Activated T-cell treated with anti-CD3 and anti-CD28 coated beads for 4 hours (primary cell): ENCODE results near the gene UBE2D2.

Experiments used
- DNase-seq: peaks from one replicate; pipeline ENCODE4 v3.0.0-alpha.2; 2020

UBE2D2 gene

DNA sequence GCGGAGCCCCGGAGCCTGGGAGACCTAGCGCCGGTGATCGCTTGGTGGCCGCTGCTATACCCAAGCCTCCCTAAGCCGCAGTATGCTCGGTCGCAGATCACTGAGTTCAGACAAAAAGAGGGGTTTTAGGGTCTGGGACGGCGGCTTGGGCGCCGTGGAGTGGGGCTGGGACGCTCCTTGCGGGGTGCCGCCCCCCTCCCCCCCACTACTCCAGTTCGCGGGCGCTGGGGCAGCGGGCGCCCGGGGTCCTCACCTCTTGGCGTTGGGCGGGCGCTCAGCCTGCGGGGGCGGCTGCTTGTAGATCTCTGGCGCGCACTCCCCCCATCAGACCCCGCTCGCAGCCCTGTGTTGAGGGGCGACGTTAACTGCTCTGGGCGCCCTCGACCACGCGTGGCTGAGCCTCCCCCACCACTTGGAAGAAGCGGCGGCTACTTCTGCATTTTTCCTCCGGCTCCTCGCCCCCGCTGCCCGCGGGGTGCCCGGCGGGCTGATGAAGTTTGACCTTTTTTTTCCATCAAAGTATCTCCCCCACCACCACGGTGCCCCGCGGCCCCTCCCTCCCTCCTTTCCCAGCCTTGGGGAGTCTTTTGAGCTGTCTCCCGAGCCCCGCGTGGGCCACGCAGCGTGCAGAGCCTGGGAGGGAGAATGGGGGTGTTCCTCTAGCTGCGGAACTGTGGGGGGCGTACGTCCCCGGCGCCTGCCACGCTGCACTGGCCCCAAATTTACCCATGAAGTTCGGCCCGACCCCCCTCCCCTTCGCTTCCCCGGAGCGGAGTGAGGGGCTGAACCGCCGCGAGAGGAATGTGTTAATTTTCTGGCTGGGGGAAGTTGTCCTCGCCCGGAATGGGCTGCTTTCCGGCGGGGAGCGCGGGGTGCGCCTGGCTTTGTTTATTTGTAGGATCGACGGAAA is 88.2 kb downstream of the UBE2D2 start:
- DNase-seq, result no peak

DNA sequence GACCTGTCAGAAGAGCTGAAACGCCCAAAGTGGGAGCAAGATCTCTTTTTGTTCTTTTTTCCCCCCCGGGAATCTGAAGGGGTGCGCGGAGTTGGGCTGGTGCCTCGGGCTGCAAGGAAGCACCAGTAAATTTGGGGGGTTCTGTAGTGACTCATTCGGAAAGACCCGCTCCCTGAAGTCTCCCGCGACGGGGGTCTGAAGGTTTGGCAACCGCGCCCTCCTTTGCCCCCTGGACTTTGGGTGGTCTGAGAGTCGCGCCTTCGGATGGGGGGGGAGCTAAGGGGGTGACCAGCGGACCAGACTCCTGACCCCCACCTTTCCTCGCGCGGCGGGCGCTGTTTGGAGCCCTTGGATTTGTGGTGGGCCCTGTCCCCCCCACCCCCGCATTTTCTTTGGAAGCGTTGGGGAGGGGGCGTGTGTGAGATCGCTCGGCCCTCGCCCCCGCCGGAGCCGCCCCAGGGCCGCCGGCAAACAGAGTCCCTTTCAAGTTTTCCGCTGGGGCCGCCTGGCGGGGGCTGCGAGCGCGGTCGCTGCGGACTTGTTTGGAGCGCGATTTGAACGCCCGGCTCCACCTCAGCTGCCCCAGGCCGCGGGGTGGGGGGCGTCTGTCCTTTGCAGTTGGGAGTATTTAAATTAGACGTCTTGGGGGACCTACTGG is 89.0 kb downstream of the UBE2D2 start:
- DNase-seq, result no peak

DNA sequence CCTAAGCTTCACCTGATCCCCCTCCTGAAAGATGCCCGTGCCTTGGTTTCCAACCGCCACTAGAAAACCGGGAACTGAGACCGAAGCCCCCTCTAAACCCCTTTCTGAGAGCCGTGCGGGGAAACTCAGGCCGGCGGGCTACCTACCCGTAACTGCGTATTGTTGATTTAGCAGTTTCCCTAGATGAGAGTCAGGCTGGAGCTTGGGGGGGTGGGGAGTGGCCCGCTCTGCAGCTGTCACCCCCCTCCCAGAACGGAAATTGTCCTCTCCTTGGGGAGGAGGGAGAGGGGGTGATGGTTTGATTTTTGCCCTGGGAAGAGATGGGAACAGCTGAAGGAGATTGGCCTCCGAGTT is 89.5 kb downstream of the UBE2D2 start:
- DNase-seq, result no peak

DNA sequence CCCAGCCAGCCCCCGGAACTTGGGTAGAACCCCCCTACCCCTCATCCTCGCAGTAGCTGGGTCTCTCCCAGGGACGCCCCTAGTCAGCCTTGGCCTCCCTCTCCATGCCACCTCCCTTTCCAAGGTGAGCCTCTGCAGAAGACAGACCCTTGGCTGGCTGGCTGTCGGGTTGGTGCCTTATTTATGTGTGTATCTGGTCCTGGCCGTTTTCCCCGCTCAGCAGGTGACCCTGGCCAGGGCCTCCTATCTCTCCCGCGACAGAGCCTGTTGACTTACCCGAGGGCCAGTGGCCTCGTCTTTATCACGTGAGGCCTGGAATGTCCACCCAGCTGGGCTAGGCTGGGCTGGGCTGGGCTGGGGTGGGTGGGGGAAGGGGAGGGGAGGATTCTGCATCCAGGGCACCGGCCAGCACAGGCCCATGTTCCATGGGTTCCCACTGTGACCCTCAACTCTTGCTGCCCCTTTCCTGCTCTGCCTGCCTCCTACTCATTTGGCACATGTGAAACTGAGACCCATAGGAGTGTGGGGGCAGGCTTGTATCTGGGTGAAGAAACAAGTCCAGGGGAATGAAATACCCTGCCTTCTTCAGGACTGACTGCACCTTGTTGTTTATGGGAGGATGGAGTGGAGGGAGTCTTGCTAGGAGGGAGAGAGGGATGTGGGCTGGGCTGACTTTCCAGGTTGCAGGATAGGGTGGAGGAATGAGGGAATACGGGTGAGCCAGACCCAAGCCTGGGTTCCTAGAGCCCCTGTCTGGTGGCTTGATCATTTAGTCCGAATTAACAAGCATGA is 90.1 kb downstream of the UBE2D2 start:
- DNase-seq, result no peak

DNA sequence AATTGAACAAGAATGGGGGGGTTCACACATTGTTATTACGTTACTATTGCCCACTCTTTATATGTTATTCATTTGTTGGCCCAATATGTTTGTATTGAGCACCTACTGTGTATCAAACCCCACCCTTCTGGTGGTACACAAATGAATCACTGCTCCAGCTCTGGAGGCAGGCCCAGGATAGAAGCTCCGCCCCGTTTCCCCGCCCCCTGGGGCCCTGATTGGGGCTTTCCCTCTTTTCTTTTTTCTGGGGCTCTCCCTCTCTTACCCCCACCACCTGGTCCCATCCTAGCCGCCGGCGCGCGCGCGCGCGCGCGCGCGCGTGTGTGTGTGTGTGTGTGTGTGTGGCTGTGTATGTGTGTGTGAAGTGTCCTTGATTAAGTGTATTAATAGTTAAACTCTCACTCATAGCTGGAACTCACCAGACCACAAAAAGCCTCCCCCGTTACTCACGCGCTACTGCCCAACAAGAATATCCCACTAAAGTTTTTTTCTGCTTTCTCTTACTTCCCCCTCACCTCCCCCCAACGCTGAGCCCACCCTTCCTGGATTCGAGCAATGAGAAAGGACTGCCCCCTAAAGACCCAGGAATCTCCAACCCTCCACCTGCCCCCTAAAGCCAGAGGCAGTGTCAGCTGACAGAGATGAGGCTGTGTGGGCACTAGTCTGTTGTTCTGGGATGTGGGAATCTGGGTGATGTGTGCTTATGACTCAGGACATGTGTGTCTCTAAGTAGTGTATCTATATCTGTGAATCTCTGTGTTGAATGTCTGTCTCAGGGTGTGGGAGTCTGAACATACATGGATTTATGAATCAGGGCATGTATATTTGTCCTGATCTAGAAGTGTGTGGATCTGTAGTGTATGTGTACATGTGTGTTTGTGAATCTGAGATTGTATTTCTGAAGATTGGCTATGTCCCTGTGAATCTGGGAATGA is 91.0 kb downstream of the UBE2D2 start:
- DNase-seq, result peak; percentile 56

DNA sequence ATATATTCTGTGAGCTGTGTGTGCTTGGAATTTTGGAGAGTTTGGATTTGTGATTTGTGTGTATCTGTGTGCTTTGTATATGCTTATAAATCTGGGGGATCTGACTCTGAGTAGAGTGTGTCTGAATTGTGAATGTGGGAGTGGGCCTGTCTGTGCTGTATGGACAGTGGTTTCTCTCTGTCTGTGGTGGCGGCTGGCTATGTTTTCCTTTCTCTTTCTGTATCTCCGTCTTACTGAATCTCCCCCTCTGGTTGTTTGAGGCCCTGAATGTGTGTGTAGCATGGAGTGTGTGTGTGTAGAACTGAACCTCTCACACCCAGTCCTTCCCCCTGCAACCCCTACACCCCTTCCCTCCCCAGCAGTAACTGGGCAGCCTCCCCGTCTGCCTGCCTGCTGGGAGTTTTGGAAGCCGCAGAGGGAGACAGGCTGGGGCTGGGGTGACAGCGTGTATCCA is 91.7 kb downstream of the UBE2D2 start:
- DNase-seq, result no peak

DNA sequence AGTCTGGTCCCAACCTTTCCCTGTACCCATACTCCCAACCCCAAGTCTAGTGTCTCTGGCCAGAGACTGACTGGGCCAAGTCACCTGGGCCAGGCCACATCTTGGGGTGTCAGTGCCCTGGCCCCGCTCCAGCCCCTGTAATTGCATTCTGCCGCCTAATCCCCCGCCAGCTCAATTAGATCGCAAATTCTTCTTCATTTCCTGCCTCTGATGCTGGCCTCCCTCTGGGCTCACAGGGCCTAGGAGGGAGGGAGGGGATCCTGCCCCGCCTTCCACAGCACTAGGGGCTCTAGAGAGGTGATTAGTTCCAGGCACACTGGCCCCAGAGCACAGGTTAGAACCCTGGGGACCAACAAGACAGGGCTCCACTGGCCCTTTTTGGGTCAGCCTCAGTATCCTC is 92.5 kb downstream of the UBE2D2 start:
- DNase-seq, result no peak

DNA sequence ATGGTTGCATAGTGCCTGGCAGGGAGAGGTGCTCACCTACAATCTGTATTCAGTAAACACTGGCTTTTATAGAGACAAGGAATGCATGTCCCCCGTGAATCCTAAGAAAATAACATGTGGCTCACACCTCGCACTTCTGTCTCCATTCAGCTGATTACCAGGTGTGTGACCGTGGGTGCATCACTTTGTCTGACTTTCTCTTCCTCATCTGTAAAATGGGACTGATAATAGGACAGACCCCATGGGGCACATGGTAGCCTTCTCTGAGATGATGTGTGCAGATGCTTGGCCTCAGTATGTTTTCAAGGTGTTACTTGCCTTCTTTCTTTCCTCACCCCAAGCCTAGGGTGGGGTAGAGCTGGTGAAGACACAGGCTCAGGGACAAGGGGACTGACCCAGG is 93.3 kb downstream of the UBE2D2 start:
- no peak for DNase-seq

DNA sequence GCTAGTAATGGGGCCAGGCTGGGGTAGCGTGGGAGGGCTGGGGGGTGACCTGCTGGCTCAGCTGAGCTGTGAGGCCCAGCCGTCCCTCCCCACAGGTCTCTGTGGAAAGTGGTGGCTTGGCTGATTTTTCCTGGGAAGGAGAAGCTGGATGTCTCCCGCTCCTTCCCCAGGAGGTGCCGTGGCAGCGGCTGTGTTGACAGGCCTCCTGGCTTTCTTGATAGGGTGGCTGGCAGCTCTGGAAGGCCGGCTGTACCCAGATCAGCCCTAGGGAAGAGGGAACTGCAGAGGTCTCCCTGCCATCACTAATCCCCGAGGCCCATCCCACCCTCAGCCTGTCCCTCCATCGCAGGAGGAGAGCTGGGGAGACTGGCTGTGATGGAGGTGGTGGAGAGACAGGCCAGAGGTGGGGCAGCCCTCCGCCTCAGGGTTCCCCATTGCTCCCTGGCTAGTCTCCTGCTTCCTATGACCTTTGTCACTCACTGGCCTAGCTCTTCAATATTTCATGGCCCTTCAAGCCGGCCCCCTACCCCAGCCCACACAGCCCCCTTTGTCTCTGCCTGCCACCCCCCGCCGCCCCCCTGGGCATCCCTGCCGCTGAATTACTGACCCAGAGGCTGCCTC is 93.8 kb downstream of the UBE2D2 start:
- DNase-seq, result no peak

DNA sequence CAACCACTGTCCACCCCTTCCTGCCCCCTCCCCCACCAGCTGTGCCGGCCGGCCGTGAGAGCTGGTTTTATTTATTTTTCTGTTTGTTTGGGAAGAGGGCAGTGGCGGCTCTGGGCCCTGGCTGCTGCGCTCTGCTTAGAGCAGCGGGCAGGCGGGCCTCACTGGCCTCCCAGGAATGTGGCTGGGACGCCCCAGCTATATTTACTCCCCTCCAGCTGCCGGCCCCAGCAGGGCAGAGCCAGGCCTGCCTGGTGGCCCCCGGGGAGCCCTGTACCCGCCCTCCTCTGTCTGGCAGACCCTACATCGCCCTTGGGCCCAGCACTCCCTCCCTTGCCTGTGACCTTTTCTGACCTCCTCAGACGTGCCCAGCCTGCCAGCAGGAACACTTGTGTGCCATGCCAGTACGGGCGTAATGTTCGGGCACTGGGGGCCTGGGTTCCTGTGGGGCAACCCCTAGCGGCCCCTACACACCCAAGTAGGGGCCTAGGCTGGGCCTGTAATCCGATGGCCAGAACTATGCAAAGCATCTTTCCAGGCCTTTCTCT is 94.7 kb downstream of the UBE2D2 start:
- no peak for DNase-seq

DNA sequence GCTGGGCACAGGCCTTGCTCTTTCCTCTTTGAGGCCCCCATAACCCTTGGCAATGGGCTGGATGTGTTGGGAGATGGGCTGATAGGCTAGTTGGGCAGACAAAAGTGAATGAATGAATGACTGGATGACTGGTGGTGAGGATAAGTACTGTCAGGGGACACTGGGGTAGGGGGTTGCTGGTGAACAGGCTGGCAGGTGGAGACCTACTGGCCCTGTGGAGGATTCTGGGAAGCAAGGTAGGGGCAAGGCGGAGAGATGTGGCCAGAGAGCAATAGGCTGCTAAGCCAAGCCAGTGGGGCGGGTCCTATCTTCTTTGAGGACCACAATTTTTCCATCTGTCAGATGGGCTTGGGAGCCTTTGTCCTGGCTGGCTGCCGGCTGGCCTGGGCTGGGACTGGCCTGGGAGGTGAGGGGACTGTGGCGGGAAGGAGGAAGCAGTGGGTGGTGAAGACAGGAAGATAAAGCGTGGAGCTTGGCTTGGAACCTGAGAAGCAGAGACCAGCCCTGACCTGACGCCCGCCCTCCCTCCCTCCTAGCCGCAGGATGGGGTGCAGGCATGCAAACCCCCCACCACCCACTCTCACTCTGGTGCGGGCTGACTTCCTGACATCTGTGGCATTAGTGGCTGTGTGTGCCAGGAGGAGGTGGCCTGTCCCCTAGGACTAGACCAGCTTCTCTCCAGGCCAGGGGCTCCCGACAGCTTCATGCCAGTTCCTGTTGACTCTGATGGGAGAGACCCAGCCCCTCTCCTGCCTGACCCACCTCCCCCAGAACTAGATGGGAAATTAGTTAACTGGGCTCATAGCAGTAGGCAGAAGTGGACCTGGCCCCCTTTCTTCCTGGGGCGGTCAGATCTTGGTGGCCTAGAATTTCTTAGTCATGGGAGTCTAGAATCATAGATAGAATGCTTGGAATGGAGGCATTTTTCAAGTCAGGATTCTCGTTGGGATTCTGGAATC is 96.5 kb downstream of the UBE2D2 start:
- DNase-seq, result no peak

DNA sequence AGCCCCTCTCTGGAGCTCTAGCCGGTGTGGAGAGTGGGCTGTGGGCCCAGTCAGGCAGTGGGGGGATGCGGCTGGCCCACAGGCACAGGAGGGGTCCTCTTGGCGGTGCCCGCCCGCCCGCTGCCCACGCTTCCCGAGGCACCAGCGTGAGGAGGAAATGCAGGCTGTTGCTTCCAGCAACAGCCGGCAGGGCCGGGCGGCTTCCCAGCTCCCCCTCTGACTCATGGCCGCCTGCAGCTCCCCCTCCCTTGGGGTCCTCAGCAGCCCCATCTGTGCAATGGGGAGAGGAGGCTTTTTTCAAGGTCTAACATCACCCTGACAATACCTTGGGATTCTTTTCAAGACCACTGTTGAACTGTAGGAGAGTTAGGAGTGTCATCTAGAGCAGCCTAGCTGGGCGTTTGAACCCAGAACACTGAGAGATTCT is 97.4 kb downstream of the UBE2D2 start:
- no peak for DNase-seq

DNA sequence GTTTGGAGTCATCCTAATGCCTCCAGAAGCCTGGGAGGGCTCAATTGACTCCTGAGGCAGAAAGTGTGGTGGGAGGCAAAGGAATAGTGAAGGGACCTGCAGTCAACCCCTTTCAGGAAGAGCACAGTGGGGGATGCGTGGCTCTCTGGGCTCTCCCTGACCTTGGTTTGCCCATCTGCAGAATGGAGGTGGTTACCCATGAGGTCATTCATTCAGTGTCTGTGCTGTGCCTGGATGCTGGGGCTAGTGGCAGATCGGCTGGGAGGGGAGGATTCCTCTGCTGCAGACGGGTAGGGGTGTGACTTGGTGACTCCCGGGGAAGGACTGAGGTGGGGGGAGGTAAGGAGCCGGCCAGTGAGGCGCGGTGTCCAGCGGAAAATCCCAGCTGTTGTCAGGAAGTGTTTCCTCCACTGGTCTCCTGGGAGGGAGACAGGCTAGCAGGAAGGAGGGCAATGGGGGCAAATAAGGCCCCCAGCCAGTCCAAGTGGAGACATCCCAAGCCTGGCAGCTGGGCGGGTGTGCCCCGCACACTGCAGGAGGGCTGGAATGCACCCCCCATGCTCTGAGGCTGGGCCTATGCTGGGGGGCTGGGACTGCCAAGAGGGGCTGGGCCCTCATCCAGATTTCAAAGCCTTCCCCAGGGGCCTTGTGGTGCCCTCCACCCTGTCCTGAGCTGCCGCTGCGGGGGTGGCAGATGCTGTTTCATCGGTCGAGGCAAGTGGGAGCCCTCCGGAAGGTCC is 98.0 kb downstream of the UBE2D2 start:
- DNase-seq, result no peak

DNA sequence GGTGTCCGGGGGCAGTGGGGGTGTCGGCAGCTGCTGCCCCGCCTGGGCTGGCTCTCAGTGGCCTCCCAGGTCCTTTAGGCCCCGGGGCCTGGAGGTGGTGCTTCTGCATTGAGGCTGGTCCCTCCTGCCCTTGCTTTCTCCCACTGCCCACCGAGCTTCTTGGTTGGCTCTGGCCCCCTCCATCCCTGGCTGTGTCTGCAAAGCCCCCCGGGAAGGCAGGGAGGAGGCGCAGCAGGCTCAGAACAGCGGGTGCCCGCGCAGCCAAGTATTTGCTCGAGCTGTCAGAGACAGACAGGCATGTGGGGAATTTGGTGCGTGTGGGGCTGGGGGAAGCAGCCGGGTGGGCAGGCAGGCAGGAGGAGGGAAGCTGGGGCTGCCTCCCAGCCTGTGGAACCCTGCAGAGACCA is 98.6 kb downstream of the UBE2D2 start:
- DNase-seq, result no peak

DNA sequence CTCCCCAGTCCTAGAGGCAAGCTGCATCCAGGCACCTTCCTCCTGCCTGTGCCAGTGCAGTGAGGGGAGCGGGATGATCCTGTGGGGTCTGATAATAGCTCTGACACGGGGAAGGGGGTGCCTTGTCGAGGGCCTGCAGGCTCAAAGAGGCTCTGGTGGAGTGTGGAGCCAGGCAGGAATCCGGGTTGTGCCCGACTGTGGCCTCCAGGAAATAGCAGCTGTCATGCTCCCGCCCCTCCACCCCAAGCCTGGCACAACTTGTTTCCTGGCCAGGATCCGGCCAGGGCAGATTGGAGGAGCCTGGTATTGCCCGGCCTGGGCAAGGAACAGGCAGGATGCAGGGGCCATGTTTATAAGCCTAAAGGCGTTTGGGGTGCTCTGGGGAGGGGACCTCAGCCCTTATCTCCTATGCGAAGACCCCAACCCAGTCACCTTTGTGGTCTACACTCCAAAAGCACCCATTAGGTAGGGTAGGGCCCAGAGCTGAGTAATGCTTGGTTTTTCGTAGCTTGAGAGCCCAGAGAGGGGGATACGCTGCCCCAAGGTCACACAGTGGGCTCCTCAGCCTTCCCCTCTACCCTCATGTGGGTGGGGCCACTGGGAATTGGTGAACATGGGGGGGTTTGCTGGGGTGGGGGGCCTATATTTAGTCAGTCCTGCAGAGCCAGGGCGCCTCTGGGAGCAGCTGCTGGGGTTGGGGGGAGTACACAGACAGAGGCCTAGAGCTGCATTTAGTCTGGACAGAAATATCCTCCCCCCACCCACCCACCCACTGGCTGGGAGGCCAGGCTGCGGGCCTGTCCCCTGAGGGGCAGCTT is 99.2 kb downstream of the UBE2D2 start:
- DNase-seq, result no peak

DNA sequence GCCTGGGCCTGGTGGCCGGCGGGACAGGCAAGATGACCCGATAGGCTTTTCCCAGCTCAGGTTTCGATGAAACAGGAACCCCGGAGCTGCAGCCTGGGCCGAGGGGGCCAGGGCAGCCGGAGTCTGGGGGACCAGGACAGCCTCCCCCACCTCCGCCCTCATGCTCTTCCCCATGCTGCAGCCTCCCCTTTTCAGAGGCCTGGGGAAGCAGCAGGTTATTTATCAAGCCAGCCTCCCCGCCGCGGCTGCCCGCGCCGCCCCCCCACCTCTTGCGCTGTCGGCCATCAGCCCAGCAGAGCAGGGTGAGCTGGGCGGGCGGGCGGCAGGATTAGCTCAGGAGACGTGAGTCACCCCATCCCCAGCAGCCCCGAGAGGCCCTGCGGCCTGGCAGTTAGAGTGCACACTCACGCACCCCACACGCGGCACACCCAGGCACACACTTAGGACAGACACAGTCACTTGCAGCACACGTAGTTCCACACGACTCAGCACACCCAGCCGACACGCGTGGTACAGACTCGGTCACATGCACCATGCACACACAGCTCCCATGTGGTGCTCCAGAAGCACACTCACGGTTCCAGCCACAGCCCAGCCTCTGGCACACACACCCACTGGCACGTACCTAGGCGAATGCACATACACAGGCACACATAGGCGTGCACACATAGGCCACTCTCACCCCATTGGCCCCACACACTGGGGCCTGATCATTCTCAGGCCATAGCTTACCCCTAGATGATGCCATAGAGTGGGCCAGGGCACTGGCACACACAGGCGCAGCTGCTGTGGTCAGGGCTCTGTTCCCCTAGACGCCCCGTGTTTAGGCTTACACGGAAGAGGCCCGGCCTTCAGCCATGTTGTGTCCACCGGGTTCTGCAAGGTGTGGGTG is 100.0 kb downstream of the UBE2D2 start:
- DNase-seq, result no peak

DNA sequence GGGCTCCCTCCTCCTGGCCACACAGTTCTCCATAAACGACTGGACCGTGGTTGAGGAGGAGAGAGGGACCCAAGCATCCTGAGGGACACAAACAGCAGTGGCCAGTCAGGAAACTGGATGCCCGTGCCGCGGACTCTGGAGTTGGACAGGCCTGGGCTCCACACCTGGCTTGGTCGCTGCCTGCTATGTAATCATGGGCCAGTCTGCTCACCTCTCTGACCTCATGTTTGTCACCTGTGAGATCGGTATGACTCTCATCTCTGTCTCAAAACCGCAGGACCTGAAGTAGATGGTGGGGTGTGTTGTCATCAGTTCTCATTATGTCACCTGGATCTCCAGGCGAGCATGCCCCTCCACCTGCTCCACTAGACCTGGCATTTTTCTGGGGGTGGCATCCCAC is 101.5 kb downstream of the UBE2D2 start:
- no peak for DNase-seq
